HG03280 (cell line): ENCODE results near the gene PNLDC1.
"Not testable (repeated sequence)": the region's sequence is repeated elsewhere in the genome, so short reads cannot be mapped to it uniquely, and the experiment has no call there.

Source experiments
- ATAC-seq: cut with Tn5 transposase; IDR thresholded peaks from one replicate; pipeline ENCODE4 v1.9.1; 2021; ENCODE audit warnings: mild to moderate bottlenecking, moderate library complexity; ENCODE audit not compliant: unreplicated experiment

PNLDC1 gene

GRCh38 chr6:159842035-159842434 lies 42.0 kb downstream of the PNLDC1 start:
- ATAC-seq, result no peak

DNA sequence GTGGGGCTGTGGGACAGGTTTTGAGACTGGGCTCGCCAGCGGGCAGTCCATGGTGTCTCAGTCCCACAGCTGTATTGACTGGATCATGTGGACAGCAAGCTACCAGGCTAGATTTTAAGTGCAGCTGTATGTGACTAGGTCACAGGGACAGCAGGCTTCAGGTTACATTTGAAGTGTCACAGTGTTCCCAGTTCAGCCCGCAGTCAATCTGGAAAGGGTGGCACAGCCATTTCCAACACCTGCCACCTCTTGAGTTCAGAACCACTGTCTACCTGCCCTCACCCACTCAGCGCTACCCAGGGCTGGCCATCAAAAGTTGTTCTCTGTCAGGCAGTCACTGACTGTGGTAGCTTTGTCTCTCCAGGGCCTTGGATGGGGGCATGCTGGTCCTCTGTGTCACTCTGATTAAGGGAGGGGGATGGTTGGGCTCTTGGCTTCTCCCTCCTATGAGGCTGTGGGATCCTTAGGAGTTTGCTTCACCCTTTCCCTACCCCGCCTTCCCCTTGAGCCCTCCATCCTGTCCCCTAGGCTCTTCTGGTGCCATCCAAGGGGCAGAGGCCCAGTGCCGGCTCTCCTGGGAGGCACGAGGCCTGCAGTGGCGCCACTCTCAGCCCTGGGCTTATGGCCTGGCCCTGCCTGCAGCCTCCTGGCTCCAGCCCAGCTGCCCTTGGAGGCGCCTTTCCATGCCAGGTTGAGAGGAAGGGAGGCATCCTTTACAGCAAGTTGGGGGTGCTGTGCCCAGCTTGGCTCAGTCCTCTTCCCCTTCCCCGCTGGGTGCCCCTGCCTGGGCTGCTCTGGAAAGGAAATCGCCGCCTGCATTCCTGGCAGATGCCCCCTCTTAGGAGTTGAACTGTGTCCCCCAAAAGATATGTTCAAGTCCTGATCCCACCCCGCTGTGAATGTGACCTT lies 44.9 kb downstream of the PNLDC1 start:
- ATAC-seq, result no peak

GRCh38 chr6:159848552-159848951 lies 48.5 kb downstream of the PNLDC1 start:
- not testable (repeated sequence) for ATAC-seq

DNA sequence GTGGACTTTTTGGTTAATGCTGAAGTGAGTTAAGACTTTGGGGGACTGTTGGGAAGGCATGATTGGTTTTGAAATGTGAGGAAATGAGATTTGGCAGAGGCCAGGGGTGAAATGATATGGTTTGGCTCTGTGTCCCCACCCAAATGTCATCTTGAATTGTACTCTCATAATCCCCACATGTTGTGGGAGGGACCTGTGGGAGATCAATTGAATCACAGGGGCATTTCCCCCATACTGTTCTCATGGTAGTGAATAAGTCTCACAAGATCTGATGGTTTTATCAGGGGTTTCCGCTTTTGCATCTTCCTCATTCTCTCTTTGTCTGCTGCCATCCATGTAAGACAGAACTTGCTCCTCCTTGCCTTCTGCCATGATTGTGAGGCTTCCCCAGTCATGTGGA lies 49.8 kb downstream of the PNLDC1 start:
- not testable (repeated sequence) for ATAC-seq

GRCh38 chr6:159852877-159853276 lies 52.8 kb downstream of the PNLDC1 start:
- no peak for ATAC-seq

DNA sequence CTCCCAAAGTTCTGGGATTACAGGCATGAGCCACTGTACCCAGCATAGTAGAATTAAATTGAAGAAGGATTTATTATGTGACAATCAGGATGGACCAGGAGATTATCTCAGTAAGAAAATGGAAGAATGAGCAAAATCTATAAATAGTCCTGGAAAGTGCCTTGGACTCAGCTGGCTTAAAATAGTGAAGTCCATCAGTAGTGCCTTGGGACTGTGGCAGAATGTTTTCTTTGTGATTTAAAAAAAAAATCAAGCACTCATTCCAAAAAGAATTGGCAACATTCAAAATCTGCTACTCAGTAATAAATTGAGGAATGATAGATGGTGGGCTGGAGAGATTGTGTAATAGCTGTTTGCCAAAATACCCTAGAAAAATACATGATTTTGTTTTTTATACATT lies 53.7 kb downstream of the PNLDC1 start:
- ATAC-seq, result no peak

DNA sequence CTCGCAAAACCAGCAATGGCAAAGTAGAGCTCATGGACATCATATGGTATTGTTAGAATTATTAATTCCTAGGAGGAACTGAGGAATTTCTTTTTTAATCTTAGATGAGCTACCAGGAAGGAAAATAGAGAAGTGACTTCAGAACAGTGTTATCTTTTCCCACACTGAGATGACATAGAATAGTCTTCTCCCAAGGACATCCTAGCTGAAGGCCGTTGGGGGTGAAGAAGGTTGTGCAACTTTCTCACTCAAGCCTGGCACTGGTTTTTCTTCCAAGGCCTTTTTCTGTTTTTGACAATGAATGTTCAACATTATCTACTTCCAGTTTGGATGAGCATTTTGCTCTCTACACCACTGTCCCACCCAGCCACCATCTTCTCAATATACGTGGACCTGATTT lies 54.9 kb downstream of the PNLDC1 start:
- no peak for ATAC-seq

- no peak for ATAC-seq
Measured at GRCh38 chr6:159858259-159858658, 58.2 kb downstream of the PNLDC1 start.

DNA sequence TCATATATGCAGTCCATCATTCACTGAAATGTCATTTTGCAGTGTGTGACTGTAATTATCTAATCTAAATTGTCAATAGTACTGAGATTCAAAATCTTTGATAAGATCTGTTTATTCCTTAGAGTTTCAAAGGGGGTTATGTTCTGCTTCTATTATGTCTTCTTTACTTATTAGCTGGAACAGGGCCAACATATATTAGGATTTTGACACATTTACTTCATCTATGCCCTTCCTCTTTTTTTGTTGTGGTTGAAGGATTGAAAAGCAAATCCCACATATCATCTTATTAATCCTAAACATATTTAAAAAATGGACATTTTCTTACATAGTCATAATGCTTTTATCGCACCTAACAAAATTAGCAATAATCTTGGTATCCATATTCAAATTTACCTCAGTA lies 60.4 kb downstream of the PNLDC1 start:
- ATAC-seq, result no peak

- no peak for ATAC-seq
Measured at GRCh38 chr6:159862103-159862502, 62.0 kb downstream of the PNLDC1 start.

GRCh38 chr6:159863341-159863740 lies 63.3 kb downstream of the PNLDC1 start:
- ATAC-seq, result not testable (repeated sequence)

DNA sequence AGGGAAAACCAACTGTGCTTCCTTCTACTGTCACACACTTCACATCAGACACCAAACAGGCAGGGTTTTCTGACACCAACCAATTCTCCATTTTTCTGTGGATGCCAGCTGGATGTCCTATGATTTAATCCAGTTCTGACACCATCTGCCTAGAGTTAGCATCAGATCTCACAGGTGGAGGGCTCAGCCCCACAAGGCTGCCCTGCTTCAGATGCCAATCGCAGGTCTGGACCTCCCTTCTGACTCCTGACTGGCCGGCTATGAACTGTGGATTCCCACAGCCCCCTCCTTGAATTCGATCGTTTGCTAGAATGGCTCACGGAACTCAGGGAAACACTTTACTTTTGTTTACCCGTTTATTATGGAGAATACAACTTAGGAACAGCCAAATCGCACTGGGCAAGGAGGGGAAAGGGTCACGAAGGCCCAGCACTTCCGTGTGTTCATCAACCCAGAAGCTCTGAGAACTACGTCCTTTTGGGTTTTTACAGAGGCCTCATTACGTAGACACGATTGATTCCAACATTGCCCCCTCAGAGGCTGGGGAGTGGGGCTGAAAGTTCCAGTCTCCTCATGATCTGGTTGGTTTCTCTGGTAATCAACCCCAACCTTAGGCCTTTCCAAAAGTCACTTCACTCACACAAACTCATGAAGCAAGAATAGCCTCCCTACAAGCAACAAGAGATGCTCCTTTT lies 65.3 kb downstream of the PNLDC1 start:
- no peak for ATAC-seq

- no peak for ATAC-seq
Measured at GRCh38 chr6:159866286-159867247, 66.5 kb downstream of the PNLDC1 start.
